SU-DHL-6 (cell line): ENCODE measurements around the gene TOP2A.

ENCODE experiments used
- CTCF ChIP-seq: fragments of 200-600 bp; sonication (generic); IDR thresholded peaks from one replicate; pipeline ENCODE4 v1.5.1; 2017; ENCODE audit warnings: antibody characterized with exemption, mild to moderate bottlenecking, low read length, moderate library complexity; ENCODE audit not compliant: insufficient read depth, poor library complexity, severe bottlenecking
- EZH2phosphoT487 ChIP-seq: fragments of 200-600 bp; sonication (generic), shearing (Covaris generic); conservative IDR thresholded peaks from 2 replicates; pipeline ENCODE4 v1.6.1; 2018; ENCODE audit warnings: mild to moderate bottlenecking, antibody characterized with exemption, low read length, moderate library complexity, mixed read lengths

- no peak for TF ChIP-seq CTCF
- no peak for TF ChIP-seq EZH2phosphoT487
Observed at GRCh38 chr17:40416671-40417070, 1.0 kb downstream of the TOP2A start.
